OCI-LY3 (cell line): ENCODE measurements around the gene KDM3A.

Experiments used
- CTCF ChIP-seq: fragments of 200-600, 300-600 bp; sonication (generic); IDR thresholded peaks from 2 replicates; pipeline ENCODE4 v1.5.1; 2014; ENCODE audit warnings: antibody characterized with exemption, low read length, low read depth
- EZH2phosphoT487 ChIP-seq: fragments of 200-600 bp; shearing (Covaris generic); IDR thresholded peaks from 2 replicates; pipeline ENCODE4 v1.6.1; 2018; ENCODE audit warnings: antibody characterized with exemption, mixed run types, low read depth

- TF ChIP-seq CTCF (no peak), EZH2phosphoT487 (no peak)
Observed at GRCh38 chr2:86416146-86416545, 25.0 kb upstream of the KDM3A start.
